ENCODE measurements around the gene C10orf143.

C10orf143 gene

DNA sequence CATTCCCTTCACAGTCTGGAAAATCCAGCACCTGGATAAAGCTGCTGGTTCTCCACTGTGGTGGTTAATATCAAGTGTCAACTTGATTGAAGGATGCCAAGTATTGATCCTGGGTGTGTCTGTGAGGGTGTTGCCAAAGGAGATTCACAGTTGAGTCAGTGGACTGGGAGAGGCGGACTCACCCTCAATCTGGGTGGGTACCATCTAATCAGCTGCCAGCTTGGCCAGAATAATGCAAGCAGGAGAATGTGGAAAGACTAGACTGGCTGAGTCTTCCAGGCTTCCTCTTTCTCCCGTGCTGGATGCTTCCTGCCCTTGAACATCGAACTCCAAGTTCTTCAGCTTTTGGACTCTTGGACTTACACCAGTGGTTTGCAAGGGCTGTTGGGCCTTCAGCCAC, 48.4 kb downstream of the C10orf143 start:
- no peak overlapping the region for H3K4me3 ChIP-seq (replicated peaks; ENCODE audit: low read depth, low read length)
- H3K36me3 ChIP-seq (ENCODE audit: control insufficient read depth, insufficient read depth, low read length): no peaks in the 10 kb centered on the region
- no peaks in the 10 kb centered on the region for H3K27me3 ChIP-seq (replicated peaks; ENCODE audit: control insufficient read depth, insufficient read depth, low read length)
- DNase-seq (ENCODE audit: extremely low read depth, insufficient read length): no peak
- no peak for TF ChIP-seq CTCF (IDR thresholded peaks at IDR 0.05; ENCODE audit: insufficient read depth, low read length, poor library complexity, severe bottlenecking)

GRCh38 chr10:130061760-130062159, 48.9 kb downstream of the C10orf143 start:
- no peak for DNase-seq (ENCODE audit: extremely low read depth, insufficient read length)
- no peak for TF ChIP-seq CTCF (IDR thresholded peaks at IDR 0.05; ENCODE audit: insufficient read depth, low read length, poor library complexity, severe bottlenecking)
- no peaks in the 10 kb centered on the region for H3K27me3 ChIP-seq (replicated peaks; ENCODE audit: control insufficient read depth, insufficient read depth, low read length)
- H3K36me3 ChIP-seq (ENCODE audit: control insufficient read depth, insufficient read depth, low read length): no peaks in the 10 kb centered on the region
- H3K4me3 ChIP-seq (replicated peaks; ENCODE audit: low read depth, low read length): no peak overlapping the region

DNA sequence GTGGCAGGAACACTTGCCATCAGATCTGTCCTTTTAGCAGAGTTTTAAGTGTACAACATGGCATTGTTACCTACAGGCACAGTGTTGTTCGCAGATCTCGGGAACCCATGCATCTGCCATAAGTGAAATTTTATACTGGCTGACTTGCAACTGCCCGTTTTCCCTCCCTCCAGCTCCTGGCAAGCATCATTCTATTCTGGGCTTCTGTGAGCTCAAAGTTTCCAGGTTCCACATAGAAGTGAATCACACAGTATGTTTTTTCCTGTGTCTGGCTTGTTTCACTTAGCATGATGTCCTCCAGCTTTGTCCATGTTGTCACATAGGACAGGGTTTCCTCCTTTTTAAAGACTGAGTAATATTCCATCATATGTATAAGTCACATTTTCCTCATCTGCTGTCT, 56.6 kb downstream of the C10orf143 start:
- H3K27me3 ChIP-seq (replicated peaks; ENCODE audit: control insufficient read depth, insufficient read depth, low read length): no peaks in the 10 kb centered on the region

GRCh38 chr10:130053561-130053960, 57.1 kb downstream of the C10orf143 start:
- DNase-seq (ENCODE audit: extremely low read depth, insufficient read length): no peak
- TF ChIP-seq CTCF (IDR thresholded peaks at IDR 0.05; ENCODE audit: insufficient read depth, low read length, poor library complexity, severe bottlenecking): no peak

More for the DNA sequence above, 56.6 kb downstream of the C10orf143 start:
- no peak overlapping the region for H3K4me3 ChIP-seq (replicated peaks; ENCODE audit: low read depth, low read length)
- DNase-seq (ENCODE audit: extremely low read depth, insufficient read length): no peak
- no peaks in the 10 kb centered on the region for H3K36me3 ChIP-seq (ENCODE audit: control insufficient read depth, insufficient read depth, low read length)
- no peak for TF ChIP-seq CTCF (IDR thresholded peaks at IDR 0.05; ENCODE audit: insufficient read depth, low read length, poor library complexity, severe bottlenecking)

DNA sequence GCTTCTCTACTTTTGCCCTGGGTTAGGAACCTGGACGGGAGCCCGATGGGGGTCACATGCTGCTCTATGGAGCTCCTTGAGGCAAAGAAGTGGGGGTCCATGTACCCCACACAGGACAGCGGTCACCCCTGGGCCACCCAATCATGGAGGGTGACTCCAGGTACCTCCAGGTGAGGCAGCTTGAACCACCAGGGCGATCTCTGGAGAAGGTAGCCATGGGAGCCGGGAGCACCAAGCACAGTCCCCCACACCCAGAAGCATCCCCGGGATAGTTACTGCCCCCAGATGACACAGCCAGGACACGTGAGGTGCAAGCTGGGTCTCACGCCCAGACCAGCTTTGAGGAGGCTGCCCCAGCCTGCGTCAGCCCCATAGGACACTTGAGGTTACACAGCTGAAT, 58.4 kb downstream of the C10orf143 start:
- DNase-seq (ENCODE audit: extremely low read depth, insufficient read length): no peak
- no peak for TF ChIP-seq CTCF (IDR thresholded peaks at IDR 0.05; ENCODE audit: insufficient read depth, low read length, poor library complexity, severe bottlenecking)
- H3K27me3 ChIP-seq (replicated peaks; ENCODE audit: control insufficient read depth, insufficient read depth, low read length): no peaks in the 10 kb centered on the region

More at GRCh38 chr10:130053561-130053960, 57.1 kb downstream of the C10orf143 start:
- Histone ChIP-seq H3K4me3 (replicated peaks; ENCODE audit: low read depth, low read length) (no peak overlapping the region), H3K27me3 (replicated peaks; ENCODE audit: control insufficient read depth, insufficient read depth, low read length) (no peaks in the 10 kb centered on the region), H3K36me3 (ENCODE audit: control insufficient read depth, insufficient read depth, low read length) (no peaks in the 10 kb centered on the region)

GRCh38 chr10:130050721-130051120, 59.9 kb downstream of the C10orf143 start:
- Histone ChIP-seq H3K36me3 (ENCODE audit: control insufficient read depth, insufficient read depth, low read length) (no peaks in the 10 kb centered on the region), H3K4me3 (replicated peaks; ENCODE audit: low read depth, low read length) (no peak overlapping the region), H3K27me3 (replicated peaks; ENCODE audit: control insufficient read depth, insufficient read depth, low read length) (no peaks in the 10 kb centered on the region)
- no peak for TF ChIP-seq CTCF (IDR thresholded peaks at IDR 0.05; ENCODE audit: insufficient read depth, low read length, poor library complexity, severe bottlenecking)
- DNase-seq (ENCODE audit: extremely low read depth, insufficient read length): no peak

More for the DNA sequence above, 58.4 kb downstream of the C10orf143 start:
- Histone ChIP-seq H3K36me3 (ENCODE audit: control insufficient read depth, insufficient read depth, low read length) (no peaks in the 10 kb centered on the region), H3K4me3 (replicated peaks; ENCODE audit: low read depth, low read length) (no peak overlapping the region)

Data from GM06990 (cell line).